HCT116 (cell line): Measurements from ENCODE around the gene CCBE1.

Experiments
- CBX3 ChIP-seq: IDR thresholded peaks from 2 replicates; pipeline ENCODE4 v1.6.1; 2012; ENCODE audit warnings: low read depth
- CEBPB ChIP-seq: IDR thresholded peaks from 2 replicates; pipeline ENCODE4 v1.6.1; 2012; ENCODE audit warnings: low read depth
- EZH2phosphoT487 ChIP-seq: fragments of 200-600 bp; IDR thresholded peaks from 2 replicates; pipeline ENCODE4 v1.6.1; 2018; ENCODE audit warnings: antibody characterized with exemption, borderline replicate concordance
- POLR2A ChIP-seq: IDR thresholded peaks from 2 replicates; pipeline ENCODE4 v1.7.0; 2011; ENCODE audit warnings: borderline replicate concordance; ENCODE audit not compliant: insufficient read depth, insufficient read length; ENCODE audit errors: extremely low read depth
- POLR2AphosphoS5 ChIP-seq: IDR thresholded peaks from 2 replicates; pipeline ENCODE4 v1.6.1; 2011; ENCODE audit warnings: mild to moderate bottlenecking, low read depth, low read length, moderate library complexity
- RAD21 ChIP-seq: IDR thresholded peaks from 2 replicates; pipeline ENCODE4 v1.6.1; 2012; ENCODE audit warnings: low read depth, mild to moderate bottlenecking
- TCF7L2 ChIP-seq: IDR thresholded peaks from 2 replicates; pipeline ENCODE4 v1.7.0; 2011; ENCODE audit warnings: borderline replicate concordance, inconsistent platforms; ENCODE audit not compliant: insufficient read depth, insufficient read length; ENCODE audit errors: extremely low read depth
- TF ChIP-seq, protein P1 (sequence below), 3 experiments: fragments of 200-600 bp in 1 of 3; sonication (generic) in 1 of 3; IDR thresholded peaks in 2 of 3; conservative IDR thresholded peaks in 1 of 3; 2 replicates each; pipeline ENCODE4 v1.5.1; 2012 to 2017; ENCODE audit warnings: low read depth in 2 of 3, low read length in 2 of 3, antibody characterized with exemption in 1 of 3, borderline replicate concordance in 1 of 3, control low read depth in 1 of 3, mild to moderate bottlenecking in 1 of 3, mixed read lengths in 1 of 3, mixed run types in 1 of 3, moderate library complexity in 1 of 3; ENCODE audit not compliant: insufficient read depth in 1 of 3
- TF ChIP-seq, protein P2 (sequence below): IDR thresholded peaks from 2 replicates; pipeline ENCODE4 v1.6.1; 2012
- TF ChIP-seq, protein P3 (sequence below): IDR thresholded peaks from 2 replicates; pipeline ENCODE4 v1.6.1; 2011; ENCODE audit warnings: mild to moderate bottlenecking, low read length, moderate library complexity; ENCODE audit not compliant: insufficient replicate concordance; ENCODE audit errors: extremely low read depth
- TF ChIP-seq, protein P4 (sequence below): IDR thresholded peaks from 2 replicates; pipeline ENCODE4 v1.6.1; 2012

DNA sequence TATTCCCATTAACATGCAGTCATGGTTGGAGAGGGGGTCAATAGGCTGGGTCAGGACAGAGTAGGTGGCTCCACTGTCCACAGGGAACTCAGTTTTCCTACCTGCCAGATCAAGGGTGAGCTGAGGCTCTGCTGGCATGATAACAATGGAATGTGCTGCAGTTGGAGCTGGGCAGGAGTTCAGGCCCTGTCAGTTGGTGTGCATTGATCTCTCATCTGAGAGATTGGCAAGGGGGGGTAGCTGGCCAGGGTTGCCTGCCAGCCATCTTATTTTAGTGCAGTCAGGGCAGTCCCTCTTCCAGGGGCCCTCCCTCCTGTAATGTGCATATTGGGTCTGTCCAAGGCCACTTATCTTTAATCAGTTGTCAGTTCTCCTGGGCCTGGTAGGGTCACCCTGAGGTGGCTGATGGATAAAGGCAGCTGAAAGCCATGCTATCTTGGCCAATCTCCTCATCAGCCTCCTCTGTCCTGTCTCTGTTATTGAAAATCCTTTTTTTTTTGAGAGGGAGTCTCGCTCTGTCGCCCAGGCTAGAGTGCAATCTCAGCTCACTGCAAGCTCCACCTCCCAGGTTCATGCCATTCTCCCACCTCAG is 38.1 kb upstream of the CCBE1 start:
- TF ChIP-seq, protein P1, sequence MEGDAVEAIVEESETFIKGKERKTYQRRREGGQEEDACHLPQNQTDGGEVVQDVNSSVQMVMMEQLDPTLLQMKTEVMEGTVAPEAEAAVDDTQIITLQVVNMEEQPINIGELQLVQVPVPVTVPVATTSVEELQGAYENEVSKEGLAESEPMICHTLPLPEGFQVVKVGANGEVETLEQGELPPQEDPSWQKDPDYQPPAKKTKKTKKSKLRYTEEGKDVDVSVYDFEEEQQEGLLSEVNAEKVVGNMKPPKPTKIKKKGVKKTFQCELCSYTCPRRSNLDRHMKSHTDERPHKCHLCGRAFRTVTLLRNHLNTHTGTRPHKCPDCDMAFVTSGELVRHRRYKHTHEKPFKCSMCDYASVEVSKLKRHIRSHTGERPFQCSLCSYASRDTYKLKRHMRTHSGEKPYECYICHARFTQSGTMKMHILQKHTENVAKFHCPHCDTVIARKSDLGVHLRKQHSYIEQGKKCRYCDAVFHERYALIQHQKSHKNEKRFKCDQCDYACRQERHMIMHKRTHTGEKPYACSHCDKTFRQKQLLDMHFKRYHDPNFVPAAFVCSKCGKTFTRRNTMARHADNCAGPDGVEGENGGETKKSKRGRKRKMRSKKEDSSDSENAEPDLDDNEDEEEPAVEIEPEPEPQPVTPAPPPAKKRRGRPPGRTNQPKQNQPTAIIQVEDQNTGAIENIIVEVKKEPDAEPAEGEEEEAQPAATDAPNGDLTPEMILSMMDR (IDR thresholded peaks at IDR 0.05 in 2 of 3, conservative IDR thresholded peaks at IDR 0.05 in 1 of 3; ENCODE audit: borderline replicate concordance in 1 of 3, insufficient read depth in 1 of 3, low read depth in 2 of 3, low read length in 2 of 3): no peak
- TF ChIP-seq POLR2AphosphoS5 (no peak), CEBPB (no peak), TCF7L2 (no peak), RAD21 (no peak), CBX3 (no peak), POLR2A (no peak), EZH2phosphoT487 (no peak)
- TF ChIP-seq, protein P2, sequence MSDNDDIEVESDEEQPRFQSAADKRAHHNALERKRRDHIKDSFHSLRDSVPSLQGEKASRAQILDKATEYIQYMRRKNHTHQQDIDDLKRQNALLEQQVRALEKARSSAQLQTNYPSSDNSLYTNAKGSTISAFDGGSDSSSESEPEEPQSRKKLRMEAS: no peak
- TF ChIP-seq, protein P3, sequence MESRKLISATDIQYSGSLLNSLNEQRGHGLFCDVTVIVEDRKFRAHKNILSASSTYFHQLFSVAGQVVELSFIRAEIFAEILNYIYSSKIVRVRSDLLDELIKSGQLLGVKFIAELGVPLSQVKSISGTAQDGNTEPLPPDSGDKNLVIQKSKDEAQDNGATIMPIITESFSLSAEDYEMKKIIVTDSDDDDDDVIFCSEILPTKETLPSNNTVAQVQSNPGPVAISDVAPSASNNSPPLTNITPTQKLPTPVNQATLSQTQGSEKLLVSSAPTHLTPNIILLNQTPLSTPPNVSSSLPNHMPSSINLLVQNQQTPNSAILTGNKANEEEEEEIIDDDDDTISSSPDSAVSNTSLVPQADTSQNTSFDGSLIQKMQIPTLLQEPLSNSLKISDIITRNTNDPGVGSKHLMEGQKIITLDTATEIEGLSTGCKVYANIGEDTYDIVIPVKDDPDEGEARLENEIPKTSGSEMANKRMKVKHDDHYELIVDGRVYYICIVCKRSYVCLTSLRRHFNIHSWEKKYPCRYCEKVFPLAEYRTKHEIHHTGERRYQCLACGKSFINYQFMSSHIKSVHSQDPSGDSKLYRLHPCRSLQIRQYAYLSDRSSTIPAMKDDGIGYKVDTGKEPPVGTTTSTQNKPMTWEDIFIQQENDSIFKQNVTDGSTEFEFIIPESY: no peak
- TF ChIP-seq, protein P4, sequence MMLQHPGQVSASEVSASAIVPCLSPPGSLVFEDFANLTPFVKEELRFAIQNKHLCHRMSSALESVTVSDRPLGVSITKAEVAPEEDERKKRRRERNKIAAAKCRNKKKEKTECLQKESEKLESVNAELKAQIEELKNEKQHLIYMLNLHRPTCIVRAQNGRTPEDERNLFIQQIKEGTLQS: no peak
